SU-DHL-6 (cell line): ENCODE measurements around the gene DEF6.

Source experiments
- EZH2phosphoT487 ChIP-seq: fragments of 200-600 bp; sonication (generic), shearing (Covaris generic); conservative IDR thresholded peaks from 2 replicates; pipeline ENCODE4 v1.6.1; 2018; ENCODE audit warnings: mild to moderate bottlenecking, antibody characterized with exemption, low read length, moderate library complexity, mixed read lengths
- TF ChIP-seq, protein P1 (sequence below): fragments of 200-600 bp; sonication (generic); IDR thresholded peaks from one replicate; pipeline ENCODE4 v1.5.1; 2017; ENCODE audit warnings: antibody characterized with exemption, mild to moderate bottlenecking, low read length, moderate library complexity; ENCODE audit not compliant: insufficient read depth, poor library complexity, severe bottlenecking

DNA sequence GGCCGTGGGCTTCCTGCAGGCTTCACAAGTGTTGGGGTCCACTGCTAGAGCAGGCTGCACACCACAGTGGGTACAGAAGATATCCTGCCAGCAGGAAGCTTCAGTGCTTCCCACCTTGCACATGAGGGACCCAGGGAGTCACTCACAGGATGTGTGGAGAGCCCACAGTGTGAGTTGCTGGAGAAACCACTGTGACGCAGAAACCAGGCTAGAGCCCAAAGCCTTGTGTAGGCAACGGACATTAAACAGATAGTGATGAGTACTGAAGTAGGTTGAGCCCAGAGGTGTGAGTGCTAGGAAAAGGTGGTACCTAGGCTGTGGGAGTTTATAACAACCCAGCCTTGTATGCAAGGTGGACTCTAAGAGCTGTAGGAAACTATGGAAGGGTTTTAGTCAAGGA, 18.9 kb upstream of the DEF6 start:
- TF ChIP-seq, protein P1, sequence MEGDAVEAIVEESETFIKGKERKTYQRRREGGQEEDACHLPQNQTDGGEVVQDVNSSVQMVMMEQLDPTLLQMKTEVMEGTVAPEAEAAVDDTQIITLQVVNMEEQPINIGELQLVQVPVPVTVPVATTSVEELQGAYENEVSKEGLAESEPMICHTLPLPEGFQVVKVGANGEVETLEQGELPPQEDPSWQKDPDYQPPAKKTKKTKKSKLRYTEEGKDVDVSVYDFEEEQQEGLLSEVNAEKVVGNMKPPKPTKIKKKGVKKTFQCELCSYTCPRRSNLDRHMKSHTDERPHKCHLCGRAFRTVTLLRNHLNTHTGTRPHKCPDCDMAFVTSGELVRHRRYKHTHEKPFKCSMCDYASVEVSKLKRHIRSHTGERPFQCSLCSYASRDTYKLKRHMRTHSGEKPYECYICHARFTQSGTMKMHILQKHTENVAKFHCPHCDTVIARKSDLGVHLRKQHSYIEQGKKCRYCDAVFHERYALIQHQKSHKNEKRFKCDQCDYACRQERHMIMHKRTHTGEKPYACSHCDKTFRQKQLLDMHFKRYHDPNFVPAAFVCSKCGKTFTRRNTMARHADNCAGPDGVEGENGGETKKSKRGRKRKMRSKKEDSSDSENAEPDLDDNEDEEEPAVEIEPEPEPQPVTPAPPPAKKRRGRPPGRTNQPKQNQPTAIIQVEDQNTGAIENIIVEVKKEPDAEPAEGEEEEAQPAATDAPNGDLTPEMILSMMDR: no peak
- no peak for TF ChIP-seq EZH2phosphoT487
